ENCODE measurements around the gene GPR32. TPM values are rescaled to one million over a fixed set of nuclear protein-coding genes. Genes with fewer than 3 reads are reported as not detected.

The GPR32 gene
- polyA plus RNA-seq, 1 experiment: not detected

DNA sequence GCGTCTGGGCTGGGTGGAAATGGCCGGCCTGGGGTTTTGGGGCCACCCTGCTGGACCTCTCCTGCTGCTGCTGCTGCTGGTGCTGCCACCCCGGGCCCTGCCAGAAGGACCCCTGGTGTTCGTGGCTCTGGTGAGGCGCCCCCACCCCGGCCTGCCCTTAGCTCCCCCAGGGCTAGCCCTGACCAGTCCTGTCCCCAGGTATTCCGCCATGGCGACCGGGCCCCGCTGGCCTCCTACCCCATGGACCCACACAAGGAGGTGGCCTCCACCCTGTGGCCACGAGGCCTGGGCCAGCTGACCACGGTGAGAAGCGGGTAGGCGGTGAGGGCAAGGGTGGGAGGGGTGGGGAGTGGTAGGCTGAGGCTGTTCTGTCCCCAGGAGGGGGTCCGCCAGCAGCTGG, 20.1 kb downstream of the GPR32 start, which contains the start of gene ACP4:
Gene ACP4 (plus strand): TSS at position 20 of the 400 bp plus-strand sequence. CDS start 0 bp downstream, at position 20.
- TF ChIP-seq CTCF (IDR thresholded peaks at IDR 0.05; ENCODE audit: low read depth, low read length): no peak
- DNase-seq (ENCODE audit: low read depth, low spot score): no peak
- no peaks in the 10 kb centered on the region for H3K27me3 ChIP-seq (ENCODE audit: control insufficient read depth, insufficient read depth, low read length)
- H3K9me3 ChIP-seq (ENCODE audit: control insufficient read depth, insufficient read depth, low read length): no peaks in the 10 kb centered on the region; the same call in 1 of the 2 replicates
- POLR2A ChIA-PET: interaction anchor here (1.0 kb wide), 1 partner anchor 406 kb away, joined by 3 read pairs; the partner anchor contains the start of gene POLD1
- CTCF ChIA-PET: interaction anchor here (0.5 to 2.1 kb wide), 3 partner anchors 9 to 121 kb away, joined by 3 to 6 read pairs (median 4); no protein-coding TSS in a partner anchor
- H3K4me3 ChIP-seq (ENCODE audit: low read depth, low read length): no peak within 1 kb of the TSS
- no peak within 1 kb of the TSS for H3K27ac ChIP-seq (ENCODE audit: low read depth, low read length)

- H3K9me3 ChIP-seq (ENCODE audit: control insufficient read depth, insufficient read depth, low read length): no peaks in the 10 kb centered on the region; the same call in 1 of the 2 replicates
- no peak overlapping the region for H3K27ac ChIP-seq (ENCODE audit: low read depth, low read length)
- ChIA-PET POLR2A (interaction anchor here (0.6 kb wide), 1 partner anchor 402 kb away, joined by 4 read pairs; no protein-coding TSS in a partner anchor), CTCF (interaction anchor here (0.5 to 2.1 kb wide), 3 partner anchors 9 to 122 kb away, joined by 3 to 6 read pairs (median 4); no protein-coding TSS in a partner anchor)
- no peak overlapping the region for H3K4me3 ChIP-seq (ENCODE audit: low read depth, low read length)
- no peak for DNase-seq (ENCODE audit: low read depth, low spot score)
- no peaks in the 10 kb centered on the region for H3K27me3 ChIP-seq (ENCODE audit: control insufficient read depth, insufficient read depth, low read length)
- no peak for TF ChIP-seq CTCF (IDR thresholded peaks at IDR 0.05; ENCODE audit: low read depth, low read length)
These were observed 20.7 kb downstream of the GPR32 start for GRCh38 chr19:50790922-50791467.

DNA sequence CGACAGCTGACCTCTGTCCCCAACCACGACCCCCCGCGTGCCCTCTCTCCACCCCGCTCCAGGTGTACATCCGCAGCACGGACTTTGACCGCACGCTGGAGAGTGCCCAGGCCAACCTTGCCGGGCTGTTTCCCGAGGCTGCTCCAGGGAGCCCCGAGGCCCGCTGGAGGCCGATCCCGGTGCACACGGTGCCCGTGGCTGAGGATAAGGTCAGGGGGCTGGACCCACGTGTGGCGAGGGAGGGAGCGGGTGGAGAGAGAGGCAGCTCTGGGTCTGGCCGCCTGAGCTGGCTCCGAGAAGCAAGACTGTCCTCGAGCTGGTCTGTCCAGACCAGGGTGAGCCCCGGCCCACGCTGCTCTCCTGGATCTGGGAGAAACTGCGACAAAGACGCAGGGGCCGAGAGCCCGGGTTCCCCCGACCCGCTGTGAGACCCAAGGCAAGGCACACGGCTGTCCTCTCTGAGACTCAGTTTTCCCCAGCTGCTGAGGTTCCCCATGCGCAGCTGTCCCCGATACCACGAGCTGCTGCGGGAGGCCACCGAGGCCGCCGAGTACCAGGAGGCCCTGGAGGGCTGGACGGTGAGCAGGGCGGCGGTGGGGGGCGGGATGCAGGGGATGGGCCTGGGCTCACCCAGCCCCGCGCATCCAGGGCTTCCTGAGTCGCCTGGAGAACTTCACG, 21.5 kb downstream of the GPR32 start:
- Histone ChIP-seq H3K4me3 (ENCODE audit: low read depth, low read length) (no peak overlapping the region), H3K27me3 (ENCODE audit: control insufficient read depth, insufficient read depth, low read length) (no peaks in the 10 kb centered on the region), H3K9me3 (ENCODE audit: control insufficient read depth, insufficient read depth, low read length) (no peaks in the 10 kb centered on the region; the same call in 1 of the 2 replicates), H3K27ac (ENCODE audit: low read depth, low read length) (no peak overlapping the region)
- TF ChIP-seq CTCF (IDR thresholded peaks at IDR 0.05; ENCODE audit: low read depth, low read length): no peak
- ChIA-PET CTCF (interaction anchor here (0.6 to 2.1 kb wide), 2 partner anchors 67 to 235 kb away, joined by 3 to 6 read pairs; no protein-coding TSS in a partner anchor), POLR2A (interaction anchor here (0.6 kb wide), 1 partner anchor 403 kb away, joined by 4 read pairs; no protein-coding TSS in a partner anchor)
- DNase-seq (ENCODE audit: low read depth, low spot score): no peak

GRCh38 chr19:50792272-50793250, 22.3 kb downstream of the GPR32 start:
- Histone ChIP-seq H3K27ac (ENCODE audit: low read depth, low read length) (no peak overlapping the region), H3K4me3 (ENCODE audit: low read depth, low read length) (no peak overlapping the region), H3K9me3 (ENCODE audit: control insufficient read depth, insufficient read depth, low read length) (no peaks in the 10 kb centered on the region; the same call in 1 of the 2 replicates), H3K27me3 (ENCODE audit: control insufficient read depth, insufficient read depth, low read length) (no peaks in the 10 kb centered on the region)
- CTCF ChIA-PET: interaction anchor here (0.6 to 2.1 kb wide), 4 partner anchors 9 to 236 kb away, joined by 3 to 6 read pairs (median 4); no protein-coding TSS in a partner anchor
- no peak for TF ChIP-seq CTCF (IDR thresholded peaks at IDR 0.05; ENCODE audit: low read depth, low read length)
- POLR2A ChIA-PET: interaction anchor here (0.6 to 1.8 kb wide), 4 partner anchors 8 to 299 kb away, joined by 3 to 10 read pairs (median 6); no protein-coding TSS in a partner anchor
- no peak for DNase-seq (ENCODE audit: low read depth, low spot score)

Measured in AG04450 (cell line).